Activated CD4-positive, alpha-beta T cell treated with anti-CD3 and anti-CD28 coated beads, Interleukin-10, Interleukin-2, amounts not matched to agents 100 ng/mL and 50 ng/mL, durations not matched to agents 16 hours and 8 hours (primary cell): ENCODE data around the gene CLDN24.

ENCODE experiments used
- DNase-seq: peaks from one replicate; pipeline ENCODE4 v3.0.0-alpha.2; 2020

CLDN24 gene

DNA sequence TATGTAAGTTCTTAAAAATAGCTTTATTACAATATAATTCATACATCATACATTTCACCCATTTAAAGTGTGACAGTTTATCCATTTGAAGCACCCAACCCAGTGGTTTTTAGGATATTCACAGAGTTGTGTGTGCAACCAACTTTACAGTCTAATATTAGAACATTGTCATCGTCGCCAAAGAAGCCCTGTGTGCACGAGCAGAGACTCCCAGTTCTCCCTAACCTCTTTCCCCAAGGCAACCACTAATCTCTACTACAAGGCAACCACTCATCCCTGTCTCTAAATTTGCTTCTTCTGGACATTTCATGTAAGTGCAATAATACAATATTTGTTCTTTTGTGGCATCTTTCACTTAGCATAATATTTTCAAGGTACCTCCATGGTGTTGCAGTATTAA, 49.8 kb downstream of the CLDN24 start:
- no peak for DNase-seq
